HG03520 (cell line): ENCODE measurements around the gene KLF2.

Experiments
- ATAC-seq: cut with Tn5 transposase; IDR thresholded peaks from one replicate; pipeline ENCODE4 v1.9.1; 2021; ENCODE audit warnings: mild to moderate bottlenecking, moderate library complexity; ENCODE audit not compliant: unreplicated experiment

KLF2 gene

GRCh38 chr19:16306728-16307402 lies 17.8 kb upstream of the KLF2 start:
- ATAC-seq, result no peak

- ATAC-seq, result no peak
Measured at GRCh38 chr19:16308081-16308480, 16.5 kb upstream of the KLF2 start.

DNA sequence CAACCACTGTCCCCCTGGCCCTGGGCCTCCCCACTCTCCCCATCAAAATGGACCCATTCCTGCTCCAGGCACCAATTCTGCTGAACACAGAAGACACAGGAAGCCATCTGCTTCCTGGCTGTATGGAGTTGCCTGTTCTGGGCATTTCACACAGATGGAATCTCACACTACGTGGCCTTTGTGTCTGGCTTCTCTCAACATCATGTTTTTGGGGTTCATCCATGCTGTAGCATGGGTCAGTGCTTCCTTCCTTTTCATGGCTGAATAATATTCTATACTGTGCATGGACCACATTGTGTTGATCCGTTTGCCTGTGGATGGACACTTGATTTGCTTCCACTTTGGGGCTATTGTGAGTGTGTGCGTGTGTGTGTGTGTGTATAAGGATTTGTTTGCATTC lies 15.0 kb upstream of the KLF2 start:
- ATAC-seq, result no peak

DNA sequence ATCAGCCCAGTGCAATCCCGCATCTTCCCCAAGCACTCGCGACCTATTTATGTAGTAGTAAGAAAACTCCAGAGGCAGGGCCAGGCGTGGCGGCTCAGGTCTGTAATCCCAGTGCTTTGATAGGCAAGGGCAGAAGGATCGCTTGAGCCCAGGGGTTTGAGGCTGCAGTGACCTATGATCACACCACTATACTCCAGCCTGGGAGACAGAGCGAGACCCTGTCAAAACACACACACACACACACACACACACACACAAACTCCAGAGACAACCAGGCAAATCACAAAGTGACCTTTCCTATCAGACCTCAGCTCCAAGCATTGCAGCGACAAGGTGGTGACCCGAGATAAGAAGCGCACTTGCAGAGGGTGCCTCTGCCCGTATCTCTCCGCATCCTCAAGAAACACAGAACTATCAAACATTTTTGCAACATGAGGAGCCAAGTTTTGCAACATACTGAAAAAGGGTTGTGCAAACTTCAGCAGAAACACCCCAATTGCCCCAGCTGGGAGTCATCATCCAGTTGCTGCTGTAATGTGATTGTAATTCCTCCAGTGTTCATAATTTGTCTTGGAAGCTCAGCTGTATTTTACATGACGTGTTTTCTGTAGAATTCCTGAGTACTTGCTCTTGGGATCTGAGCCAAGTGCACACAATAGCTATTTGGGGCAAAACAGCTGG lies 8.7 kb upstream of the KLF2 start:
- no peak for ATAC-seq

DNA sequence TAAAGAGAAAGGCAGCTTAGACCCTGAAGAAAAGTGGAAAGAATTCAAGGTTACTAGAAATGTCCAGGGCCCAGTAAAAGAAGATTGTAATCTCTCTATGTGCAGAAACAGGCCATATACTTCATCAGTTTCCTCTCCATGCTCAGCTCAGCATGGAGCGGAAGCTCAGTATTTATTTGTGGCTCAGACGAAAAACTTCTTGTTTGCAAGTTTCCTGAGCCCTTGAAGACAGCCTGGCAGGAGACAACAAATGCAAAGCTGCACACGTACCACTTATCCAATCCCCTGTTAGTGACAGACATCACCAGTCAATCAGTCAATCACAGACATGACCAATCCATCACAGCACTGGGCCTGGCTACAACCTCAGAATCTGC lies 8.1 kb upstream of the KLF2 start:
- no peak for ATAC-seq

DNA sequence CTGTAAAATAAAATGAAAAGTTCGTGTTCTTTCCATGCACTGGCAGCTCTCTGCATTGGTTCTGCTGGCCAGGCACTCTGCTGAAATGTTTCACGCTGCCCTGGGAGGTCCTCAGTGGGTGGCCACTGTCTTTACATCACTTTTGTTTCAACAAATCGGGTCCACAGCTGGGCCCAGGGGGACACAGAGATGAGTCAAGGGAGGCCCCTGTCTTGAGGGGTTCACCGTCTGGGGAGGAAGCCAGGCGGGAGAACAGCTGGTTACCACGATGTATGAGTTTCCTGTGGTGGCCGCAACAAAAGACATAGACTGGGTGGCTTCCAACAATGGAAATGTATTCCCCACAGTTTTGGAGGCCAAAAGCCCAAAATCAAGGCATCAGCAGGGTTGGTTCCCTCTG lies 5.1 kb upstream of the KLF2 start:
- ATAC-seq, result no peak

DNA sequence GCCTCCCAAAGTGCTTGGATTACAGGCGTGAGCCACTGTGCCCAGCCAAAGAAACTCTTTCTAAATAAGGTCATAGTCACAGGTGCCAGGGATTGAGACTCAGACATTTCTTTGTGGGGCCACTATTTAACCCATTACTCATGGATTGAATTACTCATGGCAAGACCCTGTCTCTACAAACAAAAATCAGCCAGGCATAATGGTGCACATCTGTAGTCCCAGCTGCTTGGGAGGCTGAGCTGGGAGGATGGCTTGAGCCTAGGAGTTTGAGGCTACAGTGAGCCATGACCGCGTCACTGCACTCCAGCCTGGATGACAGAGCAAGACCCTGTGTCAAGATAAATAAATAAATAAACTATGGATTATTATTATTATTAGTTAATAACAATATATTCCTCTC lies 3.6 kb upstream of the KLF2 start:
- ATAC-seq, result no peak

DNA sequence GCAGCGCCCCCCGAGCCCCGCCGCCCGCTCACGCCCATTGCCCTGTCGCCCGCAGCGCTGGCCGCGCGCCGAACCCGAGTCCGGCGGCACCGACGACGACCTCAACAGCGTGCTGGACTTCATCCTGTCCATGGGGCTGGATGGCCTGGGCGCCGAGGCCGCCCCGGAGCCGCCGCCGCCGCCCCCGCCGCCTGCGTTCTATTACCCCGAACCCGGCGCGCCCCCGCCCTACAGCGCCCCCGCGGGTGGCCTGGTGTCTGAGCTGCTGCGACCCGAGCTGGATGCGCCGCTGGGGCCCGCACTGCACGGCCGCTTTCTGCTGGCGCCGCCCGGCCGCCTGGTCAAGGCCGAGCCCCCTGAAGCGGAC lies 518 bp downstream of the KLF2 start:
- ATAC-seq, result peak; percentile 1

- ATAC-seq, result no peak
Measured at GRCh38 chr19:16325641-16326400, 1.2 kb downstream of the KLF2 start.

DNA sequence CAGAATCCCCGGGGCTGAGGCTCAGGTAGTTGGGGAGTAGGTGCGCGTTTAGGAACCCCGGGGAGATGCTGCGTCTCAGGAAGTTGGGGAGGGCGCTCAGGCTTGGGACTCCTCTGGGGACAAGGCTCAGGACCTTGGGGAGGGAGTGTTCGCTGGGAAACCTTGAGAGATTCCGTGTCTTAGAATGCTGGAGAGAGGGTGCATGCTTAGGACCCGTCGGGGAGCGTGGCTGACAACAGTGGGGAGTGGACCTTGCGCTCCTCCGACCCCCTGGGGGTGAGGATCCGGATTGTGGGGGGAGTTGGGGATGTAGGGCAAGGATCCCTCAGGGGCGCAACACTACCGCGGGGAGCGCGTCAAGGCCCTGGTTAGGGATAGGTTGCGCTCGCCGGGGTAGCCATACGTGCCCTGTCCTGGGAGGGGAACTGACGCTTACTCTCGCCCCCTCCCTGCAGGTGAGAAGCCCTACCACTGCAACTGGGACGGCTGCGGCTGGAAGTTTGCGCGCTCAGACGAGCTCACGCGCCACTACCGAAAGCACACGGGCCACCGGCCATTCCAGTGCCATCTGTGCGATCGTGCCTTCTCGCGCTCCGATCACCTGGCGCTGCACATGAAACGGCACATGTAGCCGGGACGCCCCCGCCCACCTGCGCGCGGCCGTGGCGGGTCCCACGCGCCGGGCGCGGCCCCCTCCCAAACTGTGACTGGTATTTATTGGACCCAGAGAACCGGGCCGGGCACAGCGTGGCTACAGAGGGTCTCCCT lies 2.0 kb downstream of the KLF2 start:
- ATAC-seq, result no peak

DNA sequence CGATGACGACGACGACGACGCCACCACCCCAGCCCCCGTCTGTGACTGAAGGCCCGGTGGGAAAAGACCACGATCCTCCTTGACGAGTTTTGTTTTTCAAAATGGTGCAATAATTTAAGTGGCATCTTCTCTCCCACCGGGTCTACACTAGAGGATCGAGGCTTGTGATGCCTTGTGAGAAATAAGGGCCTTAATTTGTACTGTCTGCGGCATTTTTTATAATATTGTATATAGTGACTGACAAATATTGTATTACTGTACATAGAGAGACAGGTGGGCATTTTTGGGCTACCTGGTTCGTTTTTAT lies 2.5 kb downstream of the KLF2 start:
- ATAC-seq, result no peak

- ATAC-seq, result no peak
Measured at GRCh38 chr19:16327501-16327900, 2.9 kb downstream of the KLF2 start.

GRCh38 chr19:16327911-16328823 lies 3.5 kb downstream of the KLF2 start:
- no peak for ATAC-seq

- ATAC-seq, result no peak
Measured at GRCh38 chr19:16328824-16329482, 4.3 kb downstream of the KLF2 start.

GRCh38 chr19:16330368-16330801 lies 5.8 kb downstream of the KLF2 start:
- ATAC-seq, result no peak

DNA sequence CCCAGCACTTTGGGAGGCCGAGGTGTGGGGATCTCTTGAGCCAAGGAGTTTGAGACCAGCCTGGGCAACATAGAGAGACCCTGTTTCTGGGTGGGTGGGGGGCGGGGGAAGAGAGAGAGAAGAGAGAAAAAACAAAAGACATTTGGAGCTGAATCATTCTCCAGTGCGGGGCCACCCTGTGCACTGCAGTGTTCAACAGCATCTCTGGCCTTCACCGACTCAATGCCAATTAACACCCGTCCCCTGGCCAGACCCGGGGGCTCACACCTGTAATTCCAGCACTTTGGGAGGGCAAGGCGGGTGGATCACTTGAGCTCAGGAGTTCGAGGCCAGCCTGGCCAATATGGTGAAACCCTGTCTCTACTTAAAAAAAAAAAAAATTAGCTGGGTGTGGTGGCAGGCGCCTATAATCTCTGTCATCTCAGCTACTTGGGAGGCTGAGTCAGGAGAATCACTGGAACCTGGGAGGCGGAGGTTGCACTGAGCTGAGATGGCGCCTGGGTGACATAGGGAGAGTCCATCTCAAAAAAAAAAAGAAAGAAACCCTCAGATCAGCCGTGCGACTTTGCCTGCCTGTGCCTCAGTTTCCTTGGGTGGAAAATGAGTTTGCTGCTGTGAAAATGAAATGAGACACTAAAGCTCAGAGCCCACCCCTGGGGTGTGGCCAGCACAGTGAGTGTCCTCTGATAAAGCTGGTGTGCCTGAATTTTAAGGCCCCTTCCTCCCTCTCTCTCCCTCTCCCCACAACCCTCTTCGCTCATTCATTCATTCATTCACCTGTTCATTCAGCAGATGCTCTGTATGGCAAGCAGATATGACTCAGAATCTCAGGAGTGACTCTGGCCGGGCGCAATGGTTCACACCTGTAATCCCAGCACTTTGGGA lies 6.4 kb downstream of the KLF2 start:
- no peak for ATAC-seq

DNA sequence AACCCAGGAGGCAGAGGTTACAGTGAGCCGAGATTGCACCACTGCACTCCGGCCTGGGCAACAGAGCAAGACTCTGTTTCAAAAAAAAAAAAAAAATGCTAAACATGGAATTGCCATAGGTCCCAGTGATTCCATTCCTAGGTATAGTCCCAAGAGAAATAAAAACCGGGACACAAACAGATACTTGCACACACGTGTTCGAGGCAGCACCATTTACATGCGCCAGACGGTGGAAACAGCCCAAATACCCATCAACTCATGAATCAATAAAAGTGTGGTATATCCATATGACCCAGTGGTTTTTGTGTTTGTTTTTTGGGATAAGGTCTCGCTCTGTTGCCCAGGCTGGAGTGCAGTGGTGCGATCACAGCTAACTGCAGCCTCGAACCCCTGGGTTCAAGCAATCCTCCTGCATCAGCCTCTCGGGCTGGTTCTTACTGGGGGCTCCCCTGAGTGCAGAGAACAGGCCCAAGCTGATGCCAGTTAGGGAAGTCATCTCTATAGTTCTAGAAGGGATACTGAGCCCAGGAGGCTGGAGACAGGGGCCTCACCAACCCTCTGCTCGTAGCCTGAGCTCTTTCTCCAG lies 8.5 kb downstream of the KLF2 start:
- ATAC-seq, result no peak

GRCh38 chr19:16334411-16334810 lies 9.8 kb downstream of the KLF2 start:
- no peak for ATAC-seq

- ATAC-seq, result no peak
Measured at GRCh38 chr19:16335226-16335625, 10.6 kb downstream of the KLF2 start.
